Stimulated activated CD4-positive, alpha-beta T cell treated with anti-CD3 and anti-CD28 coated beads, Interleukin-1b, Interleukin-23, amount 100 ng/mL, for 24 hours (primary cell): ENCODE results near the gene OXNAD1.

Source experiments
- DNase-seq, 4 experiments: peaks; one replicate each; pipeline ENCODE4 v3.0.0-alpha.2; 2020; ENCODE audit warnings: low read depth in 4 of 4, low spot score in 1 of 4

Gene OXNAD1, protein sequence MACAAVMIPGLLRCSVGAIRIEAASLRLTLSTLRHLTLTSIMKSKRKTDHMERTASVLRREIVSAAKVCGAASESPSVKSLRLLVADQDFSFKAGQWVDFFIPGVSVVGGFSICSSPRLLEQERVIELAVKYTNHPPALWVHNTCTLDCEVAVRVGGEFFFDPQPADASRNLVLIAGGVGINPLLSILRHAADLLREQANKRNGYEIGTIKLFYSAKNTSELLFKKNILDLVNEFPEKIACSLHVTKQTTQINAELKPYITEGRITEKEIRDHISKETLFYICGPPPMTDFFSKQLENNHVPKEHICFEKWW

DNA sequence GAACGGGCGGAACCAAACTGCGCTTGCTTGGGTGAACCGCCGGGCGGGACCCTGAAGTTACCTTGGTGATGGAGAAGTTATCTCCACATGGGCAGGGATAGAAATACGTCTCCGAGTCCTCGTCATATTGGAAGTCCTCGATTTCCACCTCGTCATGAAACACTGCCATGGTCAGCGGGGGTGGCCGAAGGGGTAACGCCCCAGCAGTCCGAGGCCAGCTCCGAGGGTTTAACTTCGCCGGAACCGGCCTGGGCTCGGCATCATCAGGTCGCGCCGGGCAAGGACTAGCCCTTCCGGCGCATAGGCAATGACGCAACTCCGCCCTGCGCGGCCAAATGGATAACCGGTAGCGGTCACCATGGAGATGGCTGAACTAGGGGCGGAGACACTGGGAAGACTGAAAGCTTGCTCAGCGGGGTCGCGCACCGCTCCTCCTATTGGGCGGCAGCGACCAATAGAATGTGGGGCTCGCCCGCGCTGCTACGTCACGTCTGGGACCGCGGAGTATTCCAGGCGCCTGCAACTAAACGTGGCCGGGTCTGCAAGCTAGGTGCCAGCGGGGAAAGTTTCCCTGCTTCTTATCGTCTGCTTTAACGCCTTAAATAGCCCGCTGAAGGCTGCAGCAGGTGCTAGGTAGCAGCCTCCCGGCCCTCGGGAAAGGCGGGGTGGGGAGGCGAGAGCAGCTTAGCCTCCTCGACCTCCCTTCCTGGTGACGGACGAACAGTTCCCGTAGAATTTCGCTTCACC is at the start of gene OXNAD1, which contains the start of gene DPH3:
Gene OXNAD1, plus strand, starts transcription at position 505 of the 747 bp plus-strand sequence. CDS start 5,741 bp downstream, outside the sequence.
Gene DPH3, minus strand, starts transcription at position 236 of the 747 bp plus-strand sequence. Its CDS starts 67 bp downstream, at position 169.
- peak; percentile 94 to 99 (median 98) for DNase-seq

DNA sequence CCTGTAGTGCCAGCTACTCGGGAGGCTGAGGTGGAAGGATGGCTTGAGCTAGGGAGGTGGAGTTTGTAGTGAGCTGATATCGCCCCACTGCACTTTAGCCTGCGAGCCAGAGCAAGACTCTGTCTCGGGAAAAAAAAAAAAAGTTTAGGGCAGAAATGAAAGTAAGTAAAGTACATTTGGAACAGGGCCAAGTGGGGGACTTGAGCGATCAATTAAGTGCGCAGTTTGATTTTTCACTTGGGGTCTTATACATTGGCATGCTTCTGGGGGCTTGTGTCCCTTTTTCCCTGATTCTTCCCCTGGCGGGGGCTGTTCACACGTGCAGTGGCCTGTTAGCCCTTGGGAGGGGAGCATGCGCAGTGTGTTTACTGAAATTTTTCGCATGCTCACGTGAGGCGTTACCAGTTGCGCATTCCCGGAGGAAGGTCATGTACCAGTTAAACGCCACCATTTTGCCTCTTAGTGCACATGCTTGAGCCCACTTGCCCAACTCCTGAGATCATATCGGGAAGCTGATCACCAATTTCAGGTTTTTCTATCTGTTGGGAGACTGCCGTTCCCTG is 48.6 kb upstream of the OXNAD1 start:
- no peak for DNase-seq

DNA sequence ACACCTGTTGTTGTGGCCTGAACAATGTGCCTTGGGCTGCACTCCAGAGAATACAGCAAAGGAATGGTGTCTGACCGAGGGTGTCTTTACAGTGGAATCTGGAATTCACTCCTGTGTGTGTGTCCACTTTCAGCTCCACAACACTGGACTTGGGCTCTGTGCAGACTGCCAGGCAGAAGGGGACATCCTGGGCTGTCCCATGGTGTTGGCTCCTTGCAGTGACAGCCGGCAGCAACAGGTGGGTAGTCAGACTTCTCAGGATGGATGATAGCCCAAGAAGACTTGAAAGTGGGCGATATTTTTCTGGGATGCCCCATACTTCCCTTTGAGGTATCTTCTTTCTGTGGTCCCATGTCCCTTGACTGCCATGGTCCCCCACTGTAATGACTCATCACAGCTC is 45.2 kb upstream of the OXNAD1 start:
- no peak for DNase-seq

DNA sequence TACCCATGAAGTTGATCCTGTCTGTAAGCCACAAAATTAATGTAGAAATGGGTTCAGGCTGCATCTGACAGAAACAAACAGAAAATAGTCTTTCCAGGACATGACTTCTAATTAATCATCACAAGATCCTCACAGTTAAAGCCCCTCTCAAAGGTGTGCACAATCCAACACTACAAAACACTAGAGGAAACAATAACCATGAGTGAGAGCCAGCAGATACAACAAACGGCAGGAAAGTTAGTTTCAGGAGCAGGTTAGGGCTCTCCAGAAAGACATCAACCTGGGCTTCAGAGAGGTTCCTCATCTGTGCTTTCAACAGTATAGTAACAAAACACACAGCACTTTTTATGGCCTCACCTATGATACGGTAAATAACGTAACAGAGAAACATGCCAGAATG is 43.0 kb upstream of the OXNAD1 start:
- DNase-seq: no peak

DNA sequence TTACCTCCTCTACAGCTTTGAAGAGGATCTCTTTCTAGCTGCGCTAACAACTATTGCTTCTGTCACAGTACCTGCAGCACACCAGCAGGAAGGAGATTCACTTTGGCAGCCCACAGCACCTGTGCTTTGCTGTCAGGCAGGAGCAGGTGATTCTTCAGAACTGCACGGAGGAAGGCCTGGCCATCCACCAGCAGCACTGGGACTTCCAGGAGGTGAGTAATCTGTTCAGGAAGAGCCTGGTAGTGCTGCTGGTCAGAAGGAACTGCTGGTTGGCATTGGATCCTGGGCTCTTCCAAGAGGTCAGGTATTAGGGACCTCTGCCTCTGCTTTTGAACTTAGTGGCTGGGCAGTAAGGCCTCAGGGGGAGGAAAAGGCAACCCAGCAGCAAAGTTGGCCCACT is 42.5 kb upstream of the OXNAD1 start:
- no peak for DNase-seq

DNA sequence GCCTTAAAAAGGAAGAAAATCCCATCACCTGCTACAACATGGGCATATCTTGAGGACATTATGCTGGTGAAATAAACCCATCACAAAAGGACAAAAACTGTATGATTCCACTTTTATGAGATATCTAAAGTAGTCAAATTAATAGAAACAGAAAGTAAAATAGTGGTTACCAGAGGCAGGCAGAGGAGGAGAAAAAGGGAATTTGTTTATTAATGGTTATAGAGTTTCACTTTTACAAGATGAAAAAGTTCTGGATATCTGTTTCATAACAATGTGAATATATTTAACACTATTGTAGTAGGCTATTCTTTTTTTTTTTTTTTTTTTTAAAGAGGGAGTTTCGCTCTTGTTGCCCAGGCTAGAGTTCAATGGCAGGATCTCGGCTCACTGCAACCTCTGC is 40.7 kb upstream of the OXNAD1 start:
- no peak for DNase-seq

DNA sequence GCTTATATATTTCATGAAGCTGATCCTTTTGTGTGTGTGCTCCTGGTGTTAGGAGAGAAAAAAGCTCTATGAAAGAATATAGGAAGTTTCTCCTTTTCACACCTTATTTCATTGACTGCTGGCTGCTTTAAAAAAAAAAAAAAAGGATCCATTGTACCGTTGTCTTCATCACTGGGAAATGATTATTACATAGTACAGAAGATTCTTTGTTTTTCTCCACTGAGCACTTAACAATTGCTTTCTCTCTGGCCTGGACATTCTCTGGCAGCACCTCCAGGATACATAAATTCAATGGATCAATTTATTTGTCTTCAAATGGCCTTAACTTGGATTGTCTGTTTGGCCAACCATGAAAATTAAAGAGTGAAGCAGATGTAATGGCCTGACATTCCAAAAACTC is 37.4 kb upstream of the OXNAD1 start:
- no peak for DNase-seq

DNA sequence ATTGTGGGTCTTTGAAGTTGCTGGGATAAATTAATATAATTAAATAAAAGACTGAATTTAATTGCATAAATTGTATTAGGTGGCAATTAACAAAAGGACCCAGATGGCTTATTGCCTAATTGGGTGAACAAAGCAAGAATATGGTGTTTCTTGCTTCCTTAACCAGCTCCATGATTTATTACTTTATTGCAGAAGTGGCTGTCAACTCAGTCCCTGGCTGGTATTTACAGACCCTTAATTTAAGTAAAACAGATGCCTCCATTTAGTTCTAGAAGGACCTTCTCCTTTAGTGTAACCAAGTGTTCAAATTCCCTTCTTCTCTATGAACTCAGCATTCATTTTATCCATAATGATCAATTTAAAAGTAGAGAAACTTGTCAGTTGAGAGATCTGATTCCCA is 35.3 kb upstream of the OXNAD1 start:
- no peak for DNase-seq

DNA sequence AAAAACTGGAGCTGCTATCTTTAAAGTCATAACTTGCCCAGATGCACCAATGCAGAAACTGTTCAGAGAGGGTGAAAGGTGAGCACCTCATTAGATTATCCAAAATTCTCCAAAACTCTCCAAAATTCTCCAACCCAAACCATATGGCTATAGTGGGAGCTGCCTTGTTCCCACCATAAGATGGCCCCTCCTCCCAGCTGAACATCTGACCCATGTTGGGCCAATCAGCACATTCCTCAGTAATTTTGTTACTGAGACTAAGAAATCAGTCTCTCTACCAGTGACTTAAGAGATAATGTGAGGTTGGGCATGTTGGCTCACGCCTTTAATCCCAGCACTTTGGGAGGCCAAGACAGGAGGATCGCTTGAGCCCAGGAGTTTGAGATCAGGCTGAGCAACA is 33.0 kb upstream of the OXNAD1 start:
- no peak for DNase-seq

DNA sequence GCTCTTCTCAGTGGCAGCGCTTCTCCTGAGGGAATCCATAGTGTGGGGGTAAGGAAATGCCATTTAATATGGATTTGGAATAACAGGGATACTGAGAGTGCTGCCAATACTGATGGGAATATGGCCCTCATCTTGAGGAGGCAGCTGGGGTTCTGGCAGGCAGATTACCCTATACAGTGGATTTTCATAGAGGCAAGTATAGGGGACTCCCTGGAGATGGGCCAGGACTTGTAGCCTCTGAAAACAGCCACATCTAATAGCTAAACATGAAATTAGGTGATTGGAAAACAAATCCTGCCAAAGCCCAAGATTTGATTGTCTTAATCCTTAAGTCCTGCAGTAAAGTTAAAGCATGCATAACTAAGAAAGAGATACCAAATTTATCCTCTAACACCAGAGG is 31.2 kb upstream of the OXNAD1 start:
- no peak for DNase-seq

DNA sequence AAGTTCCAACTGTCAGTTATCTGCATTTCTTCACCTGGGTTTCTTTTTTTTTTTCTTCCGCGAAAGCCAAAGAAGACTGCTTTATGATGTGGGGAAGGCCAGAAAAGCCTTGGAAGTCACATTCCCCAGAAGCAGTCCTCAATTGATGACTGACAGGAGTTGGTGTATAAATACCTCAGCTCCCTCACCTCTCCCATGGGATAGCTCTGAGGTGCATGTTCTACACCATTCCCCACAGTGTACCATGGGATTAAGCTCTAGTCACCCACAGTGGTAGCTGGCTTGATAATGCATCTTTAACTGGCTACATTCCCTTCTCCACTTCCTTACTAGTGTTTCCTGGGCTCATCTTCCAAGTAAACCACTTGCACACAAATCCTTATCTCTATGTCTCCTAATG is 30.7 kb upstream of the OXNAD1 start:
- DNase-seq: no peak

DNA sequence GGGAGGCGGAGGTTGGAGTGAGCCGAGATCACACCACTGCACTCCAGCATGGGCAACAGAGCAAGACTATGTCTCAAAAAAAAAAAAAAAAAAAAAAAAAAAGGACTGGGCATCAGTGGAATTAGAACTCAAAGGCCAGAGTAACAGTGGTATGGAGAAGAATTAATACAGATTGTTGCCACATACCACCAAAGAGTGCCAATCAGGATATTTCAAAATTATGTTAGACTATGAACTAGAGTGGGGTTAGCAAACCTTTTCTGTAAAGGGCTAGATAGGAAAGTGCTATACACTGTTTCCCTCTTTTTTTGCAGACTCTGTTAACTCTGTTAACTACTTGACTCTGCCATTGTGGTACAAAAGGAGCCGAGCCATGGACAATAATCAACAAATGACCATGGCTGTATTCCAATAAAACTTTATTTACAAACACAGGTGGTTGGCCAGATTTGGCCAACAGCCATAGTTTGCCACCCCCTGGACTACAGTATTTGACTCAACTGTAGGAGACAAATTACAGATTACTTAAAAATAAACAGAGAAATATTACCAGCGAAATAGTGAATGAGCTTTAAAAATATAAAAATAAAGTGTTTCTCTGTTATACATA is 28.9 kb upstream of the OXNAD1 start:
- DNase-seq: no peak

DNA sequence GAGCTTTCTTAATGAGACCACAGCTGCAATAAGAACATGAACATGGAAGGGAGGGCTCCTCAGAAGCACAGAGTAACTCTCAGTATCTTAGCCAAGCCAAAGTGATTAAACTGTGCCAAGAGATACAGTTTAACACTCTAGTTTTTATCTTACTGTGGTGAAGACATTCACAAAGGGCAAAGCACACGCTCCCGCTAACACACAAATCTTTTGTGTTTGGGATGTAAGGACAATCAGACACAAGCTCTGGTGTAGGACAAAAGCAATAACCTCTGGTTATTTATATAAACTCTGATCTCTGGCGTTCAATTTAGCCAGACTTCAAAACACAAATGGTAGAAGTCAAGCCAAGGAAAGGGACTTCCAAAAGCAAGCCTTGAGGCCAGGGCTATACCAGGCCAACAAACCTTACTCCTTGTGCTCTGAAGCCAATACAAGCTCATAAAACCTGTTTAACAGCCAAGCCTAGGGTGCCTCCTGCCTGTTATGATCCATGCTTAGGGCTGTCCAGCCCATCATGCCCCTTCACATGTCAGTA is 28.1 kb upstream of the OXNAD1 start:
- no peak for DNase-seq

DNA sequence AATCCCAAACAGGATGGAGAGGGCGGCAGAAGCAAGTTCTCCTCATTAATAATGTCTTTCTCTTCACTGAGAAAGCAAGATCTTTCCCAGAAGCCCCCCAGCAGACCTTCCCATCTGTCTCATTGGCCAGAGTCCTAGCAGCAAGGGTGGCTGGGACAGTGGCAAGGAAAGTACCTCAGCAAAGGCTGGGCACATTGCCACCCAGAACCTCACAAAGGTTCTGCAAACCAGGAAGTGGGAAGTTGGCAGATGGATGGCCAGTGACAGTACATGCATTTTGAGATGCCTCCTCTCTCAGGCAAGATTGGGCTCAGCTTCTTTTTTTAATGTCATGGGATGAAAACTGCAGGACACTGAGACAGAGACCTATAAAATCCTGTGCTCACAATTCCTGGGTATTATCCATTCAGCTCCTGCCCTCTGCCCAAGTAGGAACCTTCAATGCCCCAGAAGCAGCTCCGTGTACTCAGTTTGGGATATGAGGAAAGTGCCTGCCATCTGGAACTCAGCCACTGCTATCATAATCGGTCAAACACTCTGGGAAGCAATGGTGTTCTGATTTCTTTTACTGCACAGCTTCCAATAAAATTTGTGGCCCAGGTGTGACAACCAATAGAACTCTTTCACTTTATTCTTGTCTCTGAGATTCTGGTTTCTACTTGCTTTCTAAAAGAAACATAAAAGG is 25.8 kb upstream of the OXNAD1 start:
- DNase-seq: no peak

DNA sequence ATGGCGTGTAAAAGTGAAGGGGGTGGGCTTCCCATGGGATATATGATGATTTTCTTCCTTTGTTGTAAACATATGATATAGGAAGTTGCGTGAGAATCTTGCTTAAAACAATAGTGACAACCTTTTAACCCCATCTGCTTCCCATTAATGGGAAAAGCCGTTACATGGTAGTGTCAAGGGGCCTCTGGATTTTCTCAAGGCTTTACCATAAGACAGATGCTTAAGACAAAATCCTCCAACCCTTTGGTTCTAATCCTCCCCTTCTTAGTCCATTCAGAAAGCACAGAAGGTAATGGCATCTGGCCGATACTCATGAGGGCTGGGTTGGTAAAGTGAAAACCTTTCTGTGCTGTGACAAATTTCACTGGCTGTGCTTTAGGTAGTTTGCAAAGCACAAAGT is 25.2 kb upstream of the OXNAD1 start:
- DNase-seq: no peak

DNA sequence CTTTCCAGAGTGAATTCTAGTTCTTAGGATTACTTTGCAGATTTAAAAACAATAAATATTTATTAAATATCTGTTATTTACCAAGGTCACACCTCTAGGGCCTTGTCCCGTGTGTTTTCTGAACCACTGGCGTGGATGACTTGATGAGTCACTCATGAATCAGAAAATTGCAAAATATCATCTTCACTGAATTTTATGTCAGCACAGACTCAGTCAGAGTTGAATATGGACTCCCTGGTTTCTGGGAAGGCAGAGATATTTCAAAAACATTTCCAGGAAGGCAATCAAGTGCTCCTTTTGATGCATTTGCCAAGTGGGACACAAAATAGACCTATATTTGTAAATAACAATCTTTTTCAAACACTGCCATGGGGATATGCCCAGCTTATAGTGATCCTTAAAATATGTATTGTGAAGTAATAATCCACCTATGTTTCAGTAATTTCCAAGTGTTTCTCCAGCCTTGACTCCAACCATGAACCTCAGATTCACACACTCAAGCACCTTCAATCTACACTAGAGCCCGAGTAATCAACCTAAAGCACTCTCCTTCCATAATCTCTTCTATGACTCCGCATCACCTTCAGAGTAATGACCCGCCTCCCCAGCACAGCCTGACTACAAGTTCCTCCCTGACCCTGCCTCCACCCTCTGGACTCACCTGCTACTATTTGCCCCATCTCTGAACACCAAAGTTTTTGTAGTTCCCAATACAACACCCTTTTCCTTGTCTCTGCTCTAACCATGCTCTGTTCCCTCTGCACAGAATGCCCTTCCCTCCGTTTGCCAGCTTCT is 24.6 kb upstream of the OXNAD1 start:
- DNase-seq: no peak

DNA sequence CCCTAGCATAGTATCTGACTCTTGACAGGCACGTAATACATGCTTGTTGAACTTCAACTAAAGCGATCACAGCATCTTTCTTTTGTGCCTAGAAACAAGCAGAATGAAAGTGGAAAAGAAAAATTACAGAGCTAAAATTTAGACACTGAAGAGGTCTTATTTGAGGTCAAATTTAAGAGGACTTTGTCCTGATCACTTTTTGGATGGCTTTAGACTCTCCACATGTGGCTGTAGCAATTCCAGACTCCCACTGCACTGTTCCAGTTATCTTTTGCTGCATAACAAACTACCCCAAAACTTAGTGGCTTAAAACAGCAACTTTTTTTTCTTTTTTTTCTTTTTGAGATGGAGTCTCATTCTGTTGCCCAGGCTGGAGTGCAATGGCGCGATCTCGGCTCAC is 23.8 kb upstream of the OXNAD1 start:
- no peak for DNase-seq

DNA sequence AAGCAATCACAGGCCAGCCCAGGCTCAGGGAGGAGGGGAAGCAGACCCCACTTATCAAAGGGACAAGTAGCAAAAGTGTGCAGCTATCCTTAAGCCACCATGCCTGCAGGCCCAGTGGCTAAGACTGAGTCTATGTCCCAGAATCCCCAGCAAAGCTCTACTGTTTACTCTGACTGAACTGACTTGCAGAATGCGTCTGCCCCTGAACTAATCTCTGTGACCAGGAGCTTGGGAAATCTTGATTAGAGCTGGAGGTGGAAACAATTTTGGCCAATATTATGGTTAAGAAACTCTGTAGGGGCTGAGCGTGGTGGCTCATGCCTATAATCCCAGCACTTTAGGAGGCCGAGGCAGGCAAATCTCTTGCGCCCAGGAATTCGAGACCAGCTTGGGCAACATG is 22.8 kb upstream of the OXNAD1 start:
- no peak for DNase-seq

DNA sequence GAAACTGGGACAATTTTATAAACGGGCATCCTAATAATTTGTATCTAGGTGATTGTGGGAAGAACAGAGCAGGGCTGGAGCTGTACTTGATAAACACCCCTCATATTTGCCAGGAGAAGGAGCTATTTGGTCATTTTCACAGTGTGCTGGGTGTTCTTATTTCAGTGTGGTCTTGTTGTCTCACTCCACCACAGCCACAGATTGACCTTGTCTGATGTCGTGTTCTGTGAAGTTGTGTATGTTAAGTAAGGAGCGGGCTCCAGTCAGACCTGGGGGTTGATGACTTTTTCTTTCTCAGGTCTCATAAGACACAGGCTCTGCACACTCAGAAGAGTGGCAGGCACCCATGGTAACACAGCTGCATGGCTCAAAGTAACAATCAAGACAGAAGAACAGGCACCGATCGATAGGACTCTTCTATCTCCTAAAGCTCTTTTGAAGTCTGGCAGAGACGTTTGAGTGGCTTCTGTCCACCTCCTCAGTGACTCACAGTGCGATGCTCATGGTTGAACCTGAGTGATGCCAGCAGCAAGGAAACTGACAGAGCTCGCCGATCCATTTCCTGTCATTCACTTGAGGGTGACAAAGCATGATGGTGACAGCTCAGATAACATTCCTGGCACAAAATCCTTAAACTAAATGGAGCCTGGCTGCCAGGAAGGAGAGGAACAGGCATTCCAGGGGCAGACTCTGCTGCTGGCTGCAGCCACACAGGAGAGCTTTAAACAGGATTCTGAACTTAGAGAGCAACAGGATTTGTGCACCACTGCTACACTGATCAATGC is 21.1 kb upstream of the OXNAD1 start:
- no peak for DNase-seq
